Measurements from ENCODE around the gene NHS. TPM values are rescaled to one million over a fixed set of nuclear protein-coding genes. Genes with fewer than 3 reads are reported as not detected.

NHS gene
- total RNA-seq, 1 experiment from 2014 or later, result 0.51 TPM

GRCh38 chrX:17655211-17656034, 280.4 kb downstream of the NHS start:
- no peaks in the 10 kb centered on the region for H3K9me3 ChIP-seq (replicated peaks)
- H3K27ac ChIP-seq, result no peak overlapping the region
- H3K36me3 ChIP-seq, result no peaks in the 10 kb centered on the region
- no peak for DNase-seq
- no peaks in the 10 kb centered on the region for H3K4me1 ChIP-seq
- H3K27me3 ChIP-seq, result no peaks in the 10 kb centered on the region
- no peak overlapping the region for H3K4me3 ChIP-seq

- H3K27ac ChIP-seq, result no peak overlapping the region
- H3K4me1 ChIP-seq, result no peaks in the 10 kb centered on the region
- H3K27me3 ChIP-seq, result no peaks in the 10 kb centered on the region
- no peak for DNase-seq
- H3K4me3 ChIP-seq, result no peak overlapping the region
- H3K36me3 ChIP-seq, result no peaks in the 10 kb centered on the region
- no peaks in the 10 kb centered on the region for H3K9me3 ChIP-seq (replicated peaks)
Measured at GRCh38 chrX:17656035-17656418, 281.0 kb downstream of the NHS start.

- H3K9me3 ChIP-seq (replicated peaks), result no peaks in the 10 kb centered on the region
- no peaks in the 10 kb centered on the region for H3K36me3 ChIP-seq
- H3K27ac ChIP-seq, result no peak overlapping the region
- no peaks in the 10 kb centered on the region for H3K27me3 ChIP-seq
- no peaks in the 10 kb centered on the region for H3K4me1 ChIP-seq
- no peak for DNase-seq
- no peak overlapping the region for H3K4me3 ChIP-seq
Measured at GRCh38 chrX:17656556-17656955, 281.6 kb downstream of the NHS start.

GRCh38 chrX:17662391-17662790, 287.4 kb downstream of the NHS start:
- H3K36me3 ChIP-seq, result no peaks in the 10 kb centered on the region
- no peaks in the 10 kb centered on the region for H3K9me3 ChIP-seq (replicated peaks)
- DNase-seq, result no peak
- H3K27me3 ChIP-seq, result no peaks in the 10 kb centered on the region
- H3K4me1 ChIP-seq, result no peaks in the 10 kb centered on the region
- H3K4me3 ChIP-seq, result no peak overlapping the region
- H3K27ac ChIP-seq, result no peak overlapping the region

GRCh38 chrX:17668929-17669328, 293.9 kb downstream of the NHS start:
- no peak for DNase-seq
- Histone ChIP-seq H3K9me3 (replicated peaks) (no peaks in the 10 kb centered on the region), H3K27me3 (no peaks in the 10 kb centered on the region), H3K27ac (no peak overlapping the region), H3K36me3 (no peaks in the 10 kb centered on the region), H3K4me3 (no peak overlapping the region), H3K4me1 (no peaks in the 10 kb centered on the region)

- Histone ChIP-seq H3K9me3 (replicated peaks) (no peaks in the 10 kb centered on the region), H3K27ac (no peak overlapping the region), H3K36me3 (no peaks in the 10 kb centered on the region), H3K4me3 (no peak overlapping the region), H3K27me3 (no peaks in the 10 kb centered on the region), H3K4me1 (no peaks in the 10 kb centered on the region)
- DNase-seq, result no peak
Measured at GRCh38 chrX:17669458-17669857, 294.5 kb downstream of the NHS start.

- Histone ChIP-seq H3K27ac (no peak overlapping the region), H3K4me1 (no peaks in the 10 kb centered on the region), H3K4me3 (no peak overlapping the region), H3K36me3 (no peaks in the 10 kb centered on the region), H3K9me3 (replicated peaks) (no peaks in the 10 kb centered on the region), H3K27me3 (no peaks in the 10 kb centered on the region)
- no peak for DNase-seq
Measured at GRCh38 chrX:17669891-17670290, 294.9 kb downstream of the NHS start.

- Histone ChIP-seq H3K36me3 (no peaks in the 10 kb centered on the region), H3K27me3 (no peaks in the 10 kb centered on the region), H3K4me1 (no peaks in the 10 kb centered on the region), H3K27ac (no peak overlapping the region), H3K9me3 (replicated peaks) (no peaks in the 10 kb centered on the region), H3K4me3 (no peak overlapping the region)
- DNase-seq, result no peak
Measured at GRCh38 chrX:17670874-17671273, 295.9 kb downstream of the NHS start.

- Histone ChIP-seq H3K27me3 (no peaks in the 10 kb centered on the region), H3K4me1 (no peaks in the 10 kb centered on the region), H3K9me3 (replicated peaks) (no peaks in the 10 kb centered on the region), H3K27ac (no peak overlapping the region), H3K36me3 (no peaks in the 10 kb centered on the region), H3K4me3 (no peak overlapping the region)
- no peak for DNase-seq
Measured at GRCh38 chrX:17674601-17675000, 299.6 kb downstream of the NHS start.

GRCh38 chrX:17679261-17679660, 304.3 kb downstream of the NHS start:
- DNase-seq, result no peak
- Histone ChIP-seq H3K4me1 (no peaks in the 10 kb centered on the region), H3K27ac (no peak overlapping the region), H3K4me3 (no peak overlapping the region), H3K9me3 (replicated peaks) (no peaks in the 10 kb centered on the region), H3K36me3 (no peaks in the 10 kb centered on the region), H3K27me3 (no peaks in the 10 kb centered on the region)

GRCh38 chrX:17679820-17680219, 304.8 kb downstream of the NHS start:
- DNase-seq, result no peak
- no peaks in the 10 kb centered on the region for H3K9me3 ChIP-seq (replicated peaks)
- no peak overlapping the region for H3K27ac ChIP-seq
- no peak overlapping the region for H3K4me3 ChIP-seq
- no peaks in the 10 kb centered on the region for H3K27me3 ChIP-seq
- no peaks in the 10 kb centered on the region for H3K4me1 ChIP-seq
- no peaks in the 10 kb centered on the region for H3K36me3 ChIP-seq

- H3K4me1 ChIP-seq, result no peaks in the 10 kb centered on the region
- no peaks in the 10 kb centered on the region for H3K27me3 ChIP-seq
- no peak overlapping the region for H3K4me3 ChIP-seq
- H3K27ac ChIP-seq, result no peak overlapping the region
- no peaks in the 10 kb centered on the region for H3K36me3 ChIP-seq
- no peaks in the 10 kb centered on the region for H3K9me3 ChIP-seq (replicated peaks)
- no peak for DNase-seq
Measured at GRCh38 chrX:17680732-17681413, 305.9 kb downstream of the NHS start.

GRCh38 chrX:17682259-17682658, 307.3 kb downstream of the NHS start:
- H3K36me3 ChIP-seq, result no peaks in the 10 kb centered on the region
- no peaks in the 10 kb centered on the region for H3K4me1 ChIP-seq
- H3K27me3 ChIP-seq, result no peaks in the 10 kb centered on the region
- no peak overlapping the region for H3K27ac ChIP-seq
- H3K9me3 ChIP-seq (replicated peaks), result no peaks in the 10 kb centered on the region
- H3K4me3 ChIP-seq, result no peak overlapping the region
- no peak for DNase-seq

GRCh38 chrX:17685026-17685425, 310.0 kb downstream of the NHS start:
- Histone ChIP-seq H3K9me3 (replicated peaks) (no peaks in the 10 kb centered on the region), H3K36me3 (no peaks in the 10 kb centered on the region), H3K27me3 (no peaks in the 10 kb centered on the region), H3K4me1 (0 out of 2 replicates have a peak, but pooled peaks cover 2% of the 10 kb centered on the region), H3K4me3 (no peak overlapping the region), H3K27ac (no peak overlapping the region)
- DNase-seq, result peak in 1 of 2 experiments; percentile 16

- Histone ChIP-seq H3K27me3 (no peaks in the 10 kb centered on the region), H3K9me3 (replicated peaks) (no peaks in the 10 kb centered on the region), H3K4me3 (no peak overlapping the region), H3K4me1 (peaks cover 3% of the 10 kb centered on the region; the same call in 1 of the 2 replicates), H3K27ac (no peak overlapping the region), H3K36me3 (no peaks in the 10 kb centered on the region)
- DNase-seq, result no peak
Measured at GRCh38 chrX:17687648-17688047, 312.6 kb downstream of the NHS start.

Measured in SJCRH30 (cell line).